Measurements from ENCODE around the gene METRNL.
"Not testable (repeated sequence)": the region's sequence is repeated elsewhere in the genome, so short reads cannot be mapped to it uniquely, and the experiment has no call there.

The METRNL gene

GRCh38 chr17:83109793-83110645 is 30.6 kb downstream of the METRNL start:
- DNase-seq, result no peak

- DNase-seq, result no peak
Measured at GRCh38 chr17:83110735-83111134, 31.3 kb downstream of the METRNL start.

GRCh38 chr17:83111516-83112282 is 32.3 kb downstream of the METRNL start:
- no peak for DNase-seq

GRCh38 chr17:83113381-83113780 is 34.0 kb downstream of the METRNL start:
- no peak for DNase-seq

GRCh38 chr17:83113792-83114191 is 34.4 kb downstream of the METRNL start:
- no peak for DNase-seq

- DNase-seq, result no peak
Measured at GRCh38 chr17:83114706-83115105, 35.3 kb downstream of the METRNL start.

- DNase-seq, result no peak
Measured at GRCh38 chr17:83115202-83115651, 35.8 kb downstream of the METRNL start.

GRCh38 chr17:83115832-83116231 is 36.4 kb downstream of the METRNL start:
- no peak for DNase-seq

GRCh38 chr17:83116311-83116771 is 36.9 kb downstream of the METRNL start:
- no peak for DNase-seq

GRCh38 chr17:83116783-83117555 is 37.6 kb downstream of the METRNL start:
- DNase-seq, result no peak

GRCh38 chr17:83117583-83117982 is 38.2 kb downstream of the METRNL start:
- DNase-seq, result no peak

GRCh38 chr17:83118071-83118841 is 38.8 kb downstream of the METRNL start:
- DNase-seq, result no peak

- peak; percentile 30 for DNase-seq
Measured at GRCh38 chr17:83119987-83120864, 40.8 kb downstream of the METRNL start.

- DNase-seq, result not testable (repeated sequence)
Measured at GRCh38 chr17:83121473-83121872, 42.1 kb downstream of the METRNL start.

GRCh38 chr17:83121921-83122820 is 42.8 kb downstream of the METRNL start:
- DNase-seq, result no peak

GRCh38 chr17:83122834-83123233 is 43.4 kb downstream of the METRNL start:
- DNase-seq, result no peak

- no peak for DNase-seq
Measured at GRCh38 chr17:83123896-83124801, 44.7 kb downstream of the METRNL start.

GRCh38 chr17:83124871-83125514 is 45.6 kb downstream of the METRNL start:
- DNase-seq, result peak; percentile 38

Data from CD4-positive, alpha-beta T cell treated with Interleukin-17A for 1 hour (primary cell).